ENCODE data around the gene C1orf35.

C1orf35 gene

GRCh38 chr1:228073061-228073856, 29.9 kb downstream of the C1orf35 start:
- TF ChIP-seq CTCF (IDR thresholded peaks at IDR 0.05; ENCODE audit: low read depth, low read length, missing control alignments): no peak
- no peak for DNase-seq (ENCODE audit: low read depth)
- H3K4me3 ChIP-seq (ENCODE audit: low read depth, low read length): no peak overlapping the region

- H3K4me3 ChIP-seq (ENCODE audit: low read depth, low read length): no peak overlapping the region
- DNase-seq (ENCODE audit: low read depth): no peak
Observed at GRCh38 chr1:228072658-228073043, 30.5 kb downstream of the C1orf35 start.

GRCh38 chr1:228071839-228072657, 31.1 kb downstream of the C1orf35 start:
- no peak overlapping the region for H3K4me3 ChIP-seq (ENCODE audit: low read depth, low read length)
- TF ChIP-seq CTCF (IDR thresholded peaks at IDR 0.05; ENCODE audit: low read depth, low read length, missing control alignments): no peak
- DNase-seq (ENCODE audit: low read depth): no peak

More at GRCh38 chr1:228072658-228073043, 30.5 kb downstream of the C1orf35 start:
- TF ChIP-seq CTCF (IDR thresholded peaks at IDR 0.05; ENCODE audit: low read depth, low read length, missing control alignments): no peak

- TF ChIP-seq CTCF (IDR thresholded peaks at IDR 0.05; ENCODE audit: low read depth, low read length, missing control alignments): no peak
- no peak for DNase-seq (ENCODE audit: low read depth)
- H3K4me3 ChIP-seq (ENCODE audit: low read depth, low read length): no peak overlapping the region
Observed at GRCh38 chr1:228070851-228071250, 32.3 kb downstream of the C1orf35 start.

- TF ChIP-seq CTCF (IDR thresholded peaks at IDR 0.05; ENCODE audit: low read depth, low read length, missing control alignments): no peak
- no peak overlapping the region for H3K4me3 ChIP-seq (ENCODE audit: low read depth, low read length)
- no peak for DNase-seq (ENCODE audit: low read depth)
Observed at GRCh38 chr1:228070173-228070572, 33.0 kb downstream of the C1orf35 start.

- DNase-seq (ENCODE audit: low read depth): no peak
- TF ChIP-seq CTCF (IDR thresholded peaks at IDR 0.05; ENCODE audit: low read depth, low read length, missing control alignments): no peak
- H3K4me3 ChIP-seq (ENCODE audit: low read depth, low read length): no peak overlapping the region
Observed at GRCh38 chr1:228068359-228068758, 34.8 kb downstream of the C1orf35 start.
